GM19193 (cell line): Measurements from ENCODE around the gene USP3.

ENCODE experiments used
- POLR2A ChIP-seq: IDR thresholded peaks from 4 replicates; pipeline ENCODE4 v1.6.1; 2011; ENCODE audit not compliant: insufficient read depth, insufficient read length; ENCODE audit errors: extremely low read depth

The USP3 gene

DNA sequence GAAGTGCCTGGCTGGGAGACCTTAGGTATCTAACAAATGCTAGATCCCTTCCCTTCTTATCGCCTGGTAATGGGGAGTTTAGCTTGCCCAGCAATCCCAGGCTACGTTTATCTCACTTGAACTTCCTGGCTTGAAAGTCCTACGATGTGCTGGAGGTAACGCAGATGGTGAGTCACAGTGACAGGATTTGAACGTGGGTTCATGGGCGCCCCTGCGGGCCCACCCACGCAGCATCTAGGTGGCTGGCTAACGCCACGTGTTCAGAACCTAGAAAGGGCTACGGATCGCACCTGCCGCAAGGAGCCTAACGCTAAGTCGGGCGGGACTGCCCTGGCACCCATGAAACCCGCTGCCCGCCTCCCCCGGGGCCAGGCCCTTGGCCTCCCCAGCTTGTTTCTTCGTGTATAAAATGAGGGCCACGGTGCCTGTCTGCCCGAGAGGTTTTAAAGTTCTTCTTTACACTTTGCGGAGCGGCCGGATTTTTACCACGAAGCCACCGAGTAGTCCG is 600 bp upstream of the USP3 start:
- TF ChIP-seq POLR2A = no peak

DNA sequence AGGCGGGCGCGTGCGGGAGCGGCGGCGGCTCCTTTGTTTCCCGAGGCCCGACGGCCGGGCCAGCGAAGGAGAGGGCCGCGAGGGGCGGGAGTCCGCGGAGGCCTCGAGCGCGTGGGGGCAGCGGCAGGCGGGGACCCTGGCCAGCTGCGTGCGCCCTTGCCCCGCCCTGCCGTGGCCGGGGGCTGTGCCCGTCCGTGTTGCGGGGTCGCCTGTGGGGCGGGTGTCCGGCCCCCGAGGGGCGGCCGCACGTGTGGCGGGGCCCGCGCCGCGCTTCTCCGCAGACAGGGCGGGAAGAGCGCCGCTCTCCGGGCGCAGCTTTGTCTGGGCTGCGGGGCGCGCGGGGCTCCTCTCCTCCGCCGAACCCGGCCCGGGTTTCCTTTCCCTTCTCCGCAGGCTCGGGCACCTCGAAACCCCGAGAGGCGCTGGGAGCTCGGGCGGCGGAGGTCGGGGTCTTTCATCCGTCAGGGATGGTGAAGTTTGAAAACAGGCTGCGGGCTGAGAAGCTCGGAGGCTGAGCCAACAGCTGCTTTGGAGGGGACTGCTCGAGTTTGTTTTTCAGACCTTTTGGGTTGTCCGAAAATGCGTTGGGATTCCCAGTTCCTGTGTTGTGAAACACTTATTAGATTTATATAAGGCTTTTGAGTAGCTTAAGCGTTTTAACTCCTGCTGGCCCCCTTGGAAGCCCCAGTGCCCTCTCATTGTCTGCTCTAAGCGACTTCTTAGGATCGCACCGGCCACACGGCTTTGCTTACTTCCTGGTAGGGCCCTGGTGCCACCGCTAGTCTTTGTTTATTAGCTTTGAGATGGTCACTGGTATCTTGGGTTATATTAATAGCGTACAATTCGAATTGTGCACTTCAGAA is 817 bp downstream of the USP3 start:
- TF ChIP-seq POLR2A = no peak

DNA sequence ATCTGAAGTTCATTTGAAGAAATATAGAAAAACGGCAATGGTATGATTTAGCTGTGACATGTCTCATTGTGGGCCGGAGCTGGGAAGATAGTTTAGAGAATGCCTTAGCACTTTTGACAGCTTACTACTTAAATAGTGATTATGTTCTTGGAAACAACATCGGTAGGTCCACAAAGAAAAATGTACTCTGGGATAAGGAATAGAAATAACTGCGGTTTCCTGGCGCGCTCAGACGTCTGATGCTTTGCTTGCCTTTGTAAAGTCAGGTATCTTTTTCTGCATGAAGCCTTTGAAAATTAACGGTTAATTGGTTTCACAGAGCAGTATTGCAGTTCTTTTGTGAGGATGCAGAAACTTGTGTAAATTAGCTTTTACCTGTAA is 1.4 kb downstream of the USP3 start:
- TF ChIP-seq POLR2A = no peak

DNA sequence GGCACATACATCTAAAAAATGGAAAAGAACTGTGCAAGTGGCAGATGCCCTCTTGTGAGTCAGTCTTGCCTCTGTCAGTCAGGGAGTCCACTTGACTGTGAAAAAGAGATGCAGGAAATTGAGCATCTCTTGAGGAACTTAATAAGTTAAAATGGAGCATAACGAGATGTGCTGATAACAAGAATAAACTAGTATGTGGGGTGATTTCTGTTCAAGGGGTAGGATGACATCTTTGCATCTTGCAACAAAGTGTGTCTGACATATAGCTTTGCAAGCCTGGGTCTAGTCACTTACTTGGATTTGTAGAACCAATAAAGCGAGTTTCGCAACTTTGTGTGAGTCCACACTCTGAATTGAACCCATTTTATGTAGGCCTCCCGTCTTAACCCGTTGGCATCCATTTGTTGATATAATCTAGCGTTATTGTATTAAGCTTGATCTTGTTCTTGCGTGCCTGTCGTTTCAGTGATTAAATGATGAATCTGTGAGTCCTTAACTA is 2.2 kb downstream of the USP3 start:
- TF ChIP-seq POLR2A = no peak

DNA sequence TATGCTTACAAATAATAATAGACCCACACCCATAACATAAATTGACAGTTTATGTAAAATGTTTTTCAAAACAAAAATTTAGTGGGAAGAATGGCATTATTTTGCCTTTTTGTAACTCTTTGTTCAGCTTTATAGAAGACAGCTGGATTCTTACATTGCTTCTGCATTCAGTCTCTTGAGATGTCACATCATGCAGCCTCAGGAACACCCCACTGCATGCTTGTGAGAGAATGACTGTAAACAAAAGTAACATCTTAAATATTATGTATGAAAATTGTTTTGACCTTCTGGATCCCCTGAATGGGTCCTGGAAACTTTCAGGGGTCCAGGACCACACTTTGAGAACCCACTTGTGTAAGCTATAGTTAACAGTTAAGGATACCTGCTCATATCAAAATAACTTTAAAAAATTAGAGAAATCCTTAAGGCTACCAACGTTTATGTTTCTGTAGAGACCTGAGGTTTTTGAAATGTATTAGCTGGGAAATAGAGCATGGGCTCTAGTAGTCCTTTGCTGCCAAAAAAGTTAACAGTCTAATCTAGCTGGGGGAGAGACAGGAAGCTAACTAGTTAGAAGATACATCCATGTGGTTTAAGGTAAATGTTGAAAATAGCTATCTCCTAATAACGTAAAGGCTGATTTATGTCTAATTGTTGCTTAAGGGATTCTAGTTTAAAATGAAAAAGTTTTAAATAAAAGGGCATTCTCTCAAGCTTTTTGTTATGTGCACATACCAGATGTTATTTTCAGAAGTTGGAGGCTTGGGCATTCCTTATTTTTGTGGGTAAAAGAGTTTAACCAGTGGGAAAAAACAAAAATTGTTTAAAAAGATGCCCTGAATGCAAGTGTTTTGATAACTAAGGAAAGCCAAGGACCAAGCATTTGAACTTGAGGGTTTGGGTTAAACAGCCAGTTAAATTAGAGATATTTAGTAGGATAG is 3.8 kb downstream of the USP3 start:
- TF ChIP-seq POLR2A = no peak

DNA sequence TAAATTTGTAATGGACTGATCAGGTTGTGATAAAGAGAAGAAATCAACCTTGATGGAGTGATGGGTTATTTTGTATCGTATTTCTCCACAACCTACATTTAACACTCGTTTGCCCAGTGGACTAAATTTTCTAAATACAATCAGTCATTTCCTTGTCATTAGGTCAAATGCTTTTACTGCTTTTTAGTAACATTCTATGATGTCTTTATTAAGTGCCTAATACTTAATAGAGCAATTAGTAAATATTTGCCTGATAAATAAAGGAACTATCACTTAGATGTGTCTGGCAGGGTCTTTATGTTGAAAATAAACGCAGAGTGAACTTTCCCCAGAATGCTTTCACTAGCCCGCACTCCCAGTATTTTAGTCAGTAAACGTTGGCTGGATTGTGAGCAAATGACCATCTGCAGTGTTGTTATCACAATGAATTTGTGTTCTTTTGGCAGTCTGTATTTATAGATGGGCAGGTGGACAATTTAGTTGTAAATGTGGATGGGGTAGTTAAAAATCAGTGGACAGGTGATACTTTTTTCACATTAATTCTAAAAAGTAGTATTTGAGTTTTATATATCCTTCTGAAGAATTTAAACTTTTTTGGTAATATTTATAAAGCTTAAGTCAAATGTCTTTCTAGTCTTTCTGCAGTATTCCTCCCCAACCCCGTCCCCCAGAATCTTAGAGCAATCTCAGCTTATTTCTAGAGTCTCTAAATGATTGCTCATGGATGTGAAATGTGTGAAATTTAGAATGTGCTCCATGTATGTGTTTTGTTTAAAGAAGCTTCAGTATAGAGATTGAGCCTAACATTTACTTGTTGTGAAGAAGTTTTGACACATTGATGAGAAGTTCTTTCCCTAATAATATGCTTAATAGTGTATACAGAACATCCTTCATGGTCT is 4.9 kb downstream of the USP3 start:
- TF ChIP-seq POLR2A = no peak

DNA sequence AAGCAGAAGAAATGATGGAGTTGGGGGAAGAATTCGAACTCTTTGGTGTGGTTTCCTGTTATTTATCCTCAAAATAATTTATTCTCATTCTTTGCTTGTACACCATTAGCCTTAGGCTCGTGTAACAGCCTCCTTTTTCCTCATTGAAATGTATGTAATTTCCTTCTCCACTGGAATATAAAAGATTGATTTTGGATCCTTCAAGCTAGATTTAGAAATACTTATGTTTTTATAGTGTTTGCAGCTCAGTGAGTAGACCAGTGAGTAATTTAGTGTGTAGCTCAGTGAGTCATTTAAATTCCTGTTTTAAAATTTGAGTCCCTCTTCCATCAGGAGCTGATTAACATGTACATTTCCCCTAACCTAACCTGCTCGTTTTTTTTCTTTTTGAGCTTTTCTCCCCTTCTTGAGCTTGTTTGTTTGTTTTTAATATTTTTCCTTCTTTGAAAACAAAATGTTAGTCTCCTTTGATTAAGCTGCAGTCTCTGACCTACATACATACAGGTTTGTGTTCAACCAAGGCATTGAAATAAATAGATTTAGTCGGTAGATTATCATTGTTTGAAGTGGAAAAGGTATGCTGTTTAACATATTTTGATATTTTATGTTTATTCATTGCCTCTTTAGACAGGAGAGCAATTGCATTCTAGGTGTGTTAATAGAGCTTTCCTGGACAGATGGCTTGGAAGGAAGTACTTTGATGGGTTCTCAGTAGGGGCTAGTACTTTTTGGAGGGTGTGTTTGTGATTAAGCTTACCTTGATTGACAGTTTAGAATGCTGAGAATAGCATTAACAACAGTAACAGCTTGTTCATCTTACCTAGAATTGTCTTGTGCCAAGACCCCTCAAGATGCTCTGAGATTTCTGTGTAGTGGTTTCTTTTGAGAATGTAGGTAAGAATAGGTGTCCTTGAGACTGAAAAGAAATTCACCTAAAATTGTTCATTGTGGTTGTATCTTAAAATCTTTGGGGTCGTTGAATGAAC is 5.9 kb downstream of the USP3 start:
- TF ChIP-seq POLR2A = no peak

DNA sequence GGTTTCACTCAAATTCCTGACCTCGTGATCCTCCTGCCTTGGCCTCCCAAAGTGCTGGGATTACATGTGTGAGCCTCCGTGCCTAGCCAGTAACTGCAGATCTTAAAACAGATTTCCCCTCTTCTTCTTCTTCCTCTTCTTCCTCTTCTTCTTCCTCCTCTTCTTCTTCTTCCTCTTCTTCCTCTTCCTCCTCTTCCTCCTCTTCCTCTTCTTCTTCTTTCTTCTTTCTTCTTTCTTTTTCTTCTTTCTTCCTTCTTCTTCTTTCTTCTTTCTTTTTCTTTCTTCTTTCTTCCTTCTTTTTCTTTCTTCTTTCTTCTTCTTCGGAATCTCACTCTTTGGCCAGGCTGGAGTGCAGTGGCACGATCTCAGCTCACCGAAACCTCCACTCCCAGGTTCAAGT is 7.8 kb downstream of the USP3 start:
- no peak for TF ChIP-seq POLR2A

DNA sequence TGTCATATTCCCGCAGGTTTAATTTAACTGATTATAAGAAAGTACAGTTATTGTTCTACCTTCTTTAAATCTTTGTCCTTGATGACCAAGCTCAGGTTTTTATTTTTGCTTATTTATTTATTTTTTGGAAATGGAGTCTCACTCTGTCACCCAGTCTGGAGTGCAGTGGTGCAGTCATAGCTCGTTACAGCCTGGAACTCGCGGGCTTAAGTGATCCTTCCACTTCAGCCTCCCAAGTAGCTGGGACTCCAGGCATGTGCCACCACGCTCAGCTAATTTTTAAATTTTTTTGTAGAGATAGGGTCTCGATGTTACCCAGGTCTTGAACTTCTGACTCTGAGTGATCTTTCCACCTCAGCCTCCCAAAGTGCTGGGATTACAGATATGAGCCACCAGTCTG is 8.9 kb downstream of the USP3 start:
- no peak for TF ChIP-seq POLR2A

DNA sequence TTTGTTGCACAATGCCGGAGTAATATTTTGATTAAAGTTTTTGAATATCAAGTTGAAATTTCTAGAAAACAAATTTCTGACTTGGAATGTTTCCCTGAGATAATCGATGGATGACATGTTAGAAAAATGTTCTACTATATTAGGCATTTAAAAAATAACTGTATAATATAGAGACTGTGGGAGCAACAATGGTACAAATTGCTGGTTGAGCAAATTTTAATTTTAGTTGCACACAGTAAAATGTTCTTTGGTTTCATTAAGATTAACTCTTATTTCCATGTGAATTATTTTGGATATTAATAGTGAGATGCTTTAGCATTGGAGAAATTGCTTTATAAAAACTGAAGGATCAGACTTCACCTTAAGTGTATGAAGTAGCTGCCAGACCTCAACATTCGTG is 9.3 kb downstream of the USP3 start:
- TF ChIP-seq POLR2A = no peak

DNA sequence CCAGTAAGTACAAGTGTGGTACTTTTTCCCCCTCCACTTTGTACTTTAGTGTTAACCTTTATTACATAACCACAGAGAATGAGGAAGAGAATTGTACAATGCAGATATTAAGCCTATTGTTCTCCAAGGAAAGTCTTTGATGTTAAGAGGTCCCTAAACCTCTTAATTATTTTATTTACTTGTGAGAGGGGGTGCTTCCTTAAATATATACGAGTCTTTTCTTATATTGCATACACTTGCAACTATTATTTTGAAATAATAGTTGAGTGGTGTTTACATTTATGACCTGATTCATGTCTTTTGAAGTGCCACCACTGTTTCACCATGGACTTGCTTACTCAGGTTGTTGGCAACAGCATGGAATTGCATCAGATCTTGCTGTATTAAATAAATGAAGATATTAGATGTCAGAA is 10.1 kb downstream of the USP3 start:
- TF ChIP-seq POLR2A = no peak

DNA sequence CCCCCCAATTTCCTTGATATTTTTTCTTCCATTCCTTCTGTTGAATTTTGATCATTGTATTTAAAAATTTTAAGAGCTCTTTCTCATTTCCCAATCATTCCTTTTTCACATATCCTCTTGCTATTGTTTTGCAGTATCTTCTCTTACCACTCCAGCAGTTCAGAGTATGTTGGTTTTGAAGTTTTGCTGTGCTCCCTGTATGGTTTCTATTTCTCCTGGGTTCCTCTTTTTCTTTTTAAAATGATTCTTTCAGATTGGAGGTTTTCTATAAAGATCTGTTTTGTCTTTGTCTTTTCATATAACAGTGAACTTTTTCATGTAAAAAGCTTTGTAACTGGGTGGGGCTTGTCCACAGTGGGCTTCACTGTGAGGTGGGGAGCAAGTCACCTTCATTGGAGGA is 12.8 kb downstream of the USP3 start:
- no peak for TF ChIP-seq POLR2A

DNA sequence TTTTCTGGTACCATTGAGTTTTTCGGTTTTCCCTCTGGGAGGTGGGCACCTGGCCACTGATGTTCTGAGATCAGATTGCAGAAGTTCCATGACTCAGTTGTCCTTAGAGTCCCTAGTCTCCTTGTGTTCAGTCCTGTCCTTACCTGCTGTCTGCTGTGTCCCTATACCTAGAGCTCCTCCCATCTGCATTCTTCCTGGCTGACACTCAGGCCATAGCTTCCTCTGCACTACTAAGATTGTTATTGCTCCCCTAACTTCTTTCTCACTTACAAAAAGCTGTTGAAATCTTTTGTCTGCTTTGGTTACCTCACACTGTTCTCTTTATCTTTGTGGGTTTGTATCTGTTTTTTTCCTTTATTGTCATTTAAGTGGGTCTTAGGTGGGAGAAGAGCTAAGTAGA is 13.2 kb downstream of the USP3 start:
- no peak for TF ChIP-seq POLR2A

DNA sequence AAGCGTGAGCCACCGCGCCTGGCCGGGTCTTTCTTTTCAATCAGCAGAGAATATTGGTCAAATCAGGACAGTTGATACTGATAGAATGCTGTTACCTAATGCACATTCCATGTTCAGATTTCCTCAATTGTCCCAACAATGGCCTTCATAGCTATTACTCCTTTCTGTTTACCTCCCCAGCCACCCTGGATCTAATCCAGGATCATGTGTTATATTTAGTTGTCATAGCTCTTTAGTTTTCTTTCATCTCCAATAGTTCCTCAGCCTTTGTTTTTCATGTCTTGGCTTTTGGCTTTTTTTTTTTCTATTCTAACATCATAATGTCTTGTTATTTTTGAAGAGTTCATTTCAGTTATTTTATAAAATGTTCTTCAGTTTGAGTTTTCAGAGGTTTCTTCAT is 14.6 kb downstream of the USP3 start:
- no peak for TF ChIP-seq POLR2A

DNA sequence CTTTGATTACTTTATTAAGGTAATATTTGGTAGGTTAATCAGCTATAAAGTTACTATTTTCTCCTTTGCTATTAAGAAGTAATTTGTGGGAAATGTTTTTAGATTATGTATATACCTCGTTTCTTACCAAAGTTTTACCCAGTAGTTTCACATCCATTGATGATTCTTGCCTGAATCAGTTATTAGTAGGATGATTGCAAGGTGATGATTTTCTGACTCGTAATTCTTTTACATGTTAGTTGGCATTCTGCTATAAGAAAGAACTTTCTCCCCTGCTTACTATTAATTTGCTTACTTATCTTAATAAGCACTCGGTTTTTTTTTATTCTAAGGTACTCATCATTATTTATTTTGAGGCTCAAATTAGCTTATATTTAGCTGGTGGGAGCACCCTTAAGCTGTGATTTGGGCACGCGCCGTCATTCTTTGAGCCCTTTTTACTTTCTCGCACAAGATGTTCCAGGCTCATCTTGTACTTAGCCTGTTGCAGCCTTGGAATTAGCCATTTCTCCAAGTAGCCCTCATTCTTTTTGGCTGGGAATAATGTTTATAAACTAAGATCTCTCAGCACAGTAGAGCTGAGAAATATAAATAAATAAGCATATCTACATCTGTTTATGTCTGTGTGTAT is 15.3 kb downstream of the USP3 start:
- no peak for TF ChIP-seq POLR2A
